Measurements from ENCODE around the gene ETNPPL.

Gene ETNPPL

DNA sequence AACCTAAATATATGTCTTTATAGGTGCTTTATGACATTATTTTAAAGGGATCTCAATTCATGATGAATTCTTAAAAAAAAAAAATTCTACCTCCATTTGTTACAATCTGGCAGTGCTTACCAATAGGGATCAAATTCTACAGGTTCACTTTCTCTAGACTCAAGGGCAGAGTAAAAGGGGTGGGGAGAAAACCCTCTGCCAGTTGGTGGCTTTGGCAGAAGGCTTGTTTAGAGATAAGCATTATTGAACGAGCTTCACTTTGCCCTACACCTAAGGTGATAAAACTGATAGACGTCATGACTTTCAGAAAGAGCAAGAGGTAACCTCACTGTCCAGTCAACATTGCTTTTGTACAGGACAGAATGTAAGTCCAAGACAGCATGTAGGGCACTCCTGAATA lies 58.9 kb downstream of the ETNPPL start:
- POLR2A ChIA-PET, result no interaction called here
- no peak for DNase-seq
- Histone ChIP-seq H3K27ac (ENCODE audit: insufficient read depth in 1 of 2, low read depth in 1 of 2, low read length in 2 of 2, poor library complexity in 1 of 2, severe bottlenecking in 2 of 2) (no peak overlapping the region), H3K36me3 (ENCODE audit: control insufficient read depth in 4 of 4, insufficient read depth in 4 of 4, low read length in 3 of 4) (no peaks in the 10 kb centered on the region), H3K4me3 (ENCODE audit: control insufficient read depth in 1 of 7, extremely low read depth in 1 of 7, insufficient read depth in 4 of 7, low read depth in 2 of 7, low read length in 6 of 7) (no peak overlapping the region), H3K9me3 (ENCODE audit: control extremely low read depth in 1 of 5, control insufficient read depth in 4 of 5, insufficient read depth in 2 of 5, low read depth in 1 of 5, low read length in 4 of 5) (no peaks in the 10 kb centered on the region), H3K4me1 (ENCODE audit: control extremely low read depth in 1 of 4, control insufficient read depth in 4 of 4, insufficient read depth in 4 of 4, low read length in 3 of 4) (peaks cover 13 to 27% (median 21%) of the 10 kb centered on the region in 4 experiments), H3K27me3 (replicated peaks in 2 of 5; ENCODE audit: control insufficient read depth in 4 of 5, insufficient read depth in 5 of 5, low read length in 4 of 5) (peaks cover 0 to 67% (median 20%) of the 10 kb centered on the region in 5 experiments)
- CTCF ChIA-PET, result interaction anchor here (1.1 kb wide), 1 partner anchor 16 kb away, joined by 3 read pairs; no protein-coding TSS in a partner anchor
- WGBS (ENCODE audit: insufficient coverage), result 82% methylated on average over 2 of the region's 2 CpGs

DNA sequence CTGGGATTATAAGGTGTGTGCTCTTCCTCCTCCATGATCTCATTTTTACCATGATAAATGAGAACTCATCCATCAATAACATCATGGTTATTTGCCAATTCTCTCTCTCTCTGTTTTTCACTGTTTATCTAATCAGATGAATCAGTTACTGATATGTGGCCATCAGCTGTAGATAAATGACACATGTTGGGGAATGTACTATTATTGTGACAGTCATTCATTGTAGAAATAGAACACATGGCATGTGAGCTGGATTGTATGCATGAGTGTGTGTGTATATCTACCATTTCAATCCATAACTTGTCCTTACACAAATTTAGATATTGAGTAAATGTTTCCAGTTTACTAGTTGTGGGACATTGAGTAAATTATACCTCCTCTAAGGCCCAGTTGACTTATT lies 59.5 kb downstream of the ETNPPL start:
- DNase-seq, result no peak
- CTCF ChIA-PET, result interaction anchor here (1.1 kb wide), 1 partner anchor 16 kb away, joined by 3 read pairs; no protein-coding TSS in a partner anchor

DNA sequence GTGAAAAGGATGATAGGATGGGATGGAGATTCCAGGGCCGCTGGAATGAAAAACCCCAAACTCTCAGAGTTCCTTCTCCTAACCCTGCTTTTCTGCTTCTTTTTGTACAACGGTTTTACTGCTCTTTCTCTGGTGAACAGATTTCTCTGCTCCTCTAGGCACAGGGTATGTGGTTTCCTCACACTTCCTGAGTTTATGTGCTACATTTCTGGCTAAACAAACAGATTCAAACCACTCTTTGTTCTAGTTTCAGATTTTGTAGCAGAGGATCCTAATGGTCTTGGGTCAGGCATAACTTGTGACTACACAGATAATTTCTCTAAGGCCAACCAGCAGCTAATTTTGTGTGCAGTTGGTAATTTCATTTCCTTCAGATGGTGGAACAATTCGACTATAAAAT lies 59.9 kb downstream of the ETNPPL start:
- Histone ChIP-seq H3K36me3 (ENCODE audit: control insufficient read depth in 4 of 4, insufficient read depth in 4 of 4, low read length in 3 of 4) (no peaks in the 10 kb centered on the region), H3K4me3 (ENCODE audit: control insufficient read depth in 1 of 7, extremely low read depth in 1 of 7, insufficient read depth in 4 of 7, low read depth in 2 of 7, low read length in 6 of 7) (no peak overlapping the region), H3K27me3 (replicated peaks in 2 of 5; ENCODE audit: control insufficient read depth in 4 of 5, insufficient read depth in 5 of 5, low read length in 4 of 5) (peaks cover 0 to 70% (median 25%) of the 10 kb centered on the region in 5 experiments), H3K27ac (ENCODE audit: insufficient read depth in 1 of 2, low read depth in 1 of 2, low read length in 2 of 2, poor library complexity in 1 of 2, severe bottlenecking in 2 of 2) (no peak overlapping the region), H3K4me1 (ENCODE audit: control extremely low read depth in 1 of 4, control insufficient read depth in 4 of 4, insufficient read depth in 4 of 4, low read length in 3 of 4) (peaks cover 13 to 27% (median 21%) of the 10 kb centered on the region in 4 experiments), H3K9me3 (ENCODE audit: control extremely low read depth in 1 of 5, control insufficient read depth in 4 of 5, insufficient read depth in 2 of 5, low read depth in 1 of 5, low read length in 4 of 5) (no peaks in the 10 kb centered on the region)
- DNase-seq, result peak; percentile 12 to 47 (median 45)
- CTCF ChIA-PET, result interaction anchor here (1.1 to 1.2 kb wide), 3 partner anchors 12 to 18 kb away, joined by 3 to 4 read pairs (median 3); no protein-coding TSS in a partner anchor
- POLR2A ChIA-PET, result no interaction called here
- WGBS (ENCODE audit: insufficient coverage), result 0% methylated on average over 2 of the region's 3 CpGs

More for the DNA sequence above, 59.5 kb downstream of the ETNPPL start:
- H3K27ac ChIP-seq (ENCODE audit: insufficient read depth in 1 of 2, low read depth in 1 of 2, low read length in 2 of 2, poor library complexity in 1 of 2, severe bottlenecking in 2 of 2), result no peak overlapping the region
- H3K4me3 ChIP-seq (ENCODE audit: control insufficient read depth in 1 of 7, extremely low read depth in 1 of 7, insufficient read depth in 4 of 7, low read depth in 2 of 7, low read length in 6 of 7), result no peak overlapping the region
- H3K27me3 ChIP-seq (replicated peaks in 2 of 5; ENCODE audit: control insufficient read depth in 4 of 5, insufficient read depth in 5 of 5, low read length in 4 of 5), result peaks cover 0 to 70% (median 22%) of the 10 kb centered on the region in 5 experiments
- POLR2A ChIA-PET, result no interaction called here
- no peaks in the 10 kb centered on the region for H3K36me3 ChIP-seq (ENCODE audit: control insufficient read depth in 4 of 4, insufficient read depth in 4 of 4, low read length in 3 of 4)
- H3K9me3 ChIP-seq (ENCODE audit: control extremely low read depth in 1 of 5, control insufficient read depth in 4 of 5, insufficient read depth in 2 of 5, low read depth in 1 of 5, low read length in 4 of 5), result no peaks in the 10 kb centered on the region
- H3K4me1 ChIP-seq (ENCODE audit: control extremely low read depth in 1 of 4, control insufficient read depth in 4 of 4, insufficient read depth in 4 of 4, low read length in 3 of 4), result peaks cover 13 to 27% (median 21%) of the 10 kb centered on the region in 4 experiments

DNA sequence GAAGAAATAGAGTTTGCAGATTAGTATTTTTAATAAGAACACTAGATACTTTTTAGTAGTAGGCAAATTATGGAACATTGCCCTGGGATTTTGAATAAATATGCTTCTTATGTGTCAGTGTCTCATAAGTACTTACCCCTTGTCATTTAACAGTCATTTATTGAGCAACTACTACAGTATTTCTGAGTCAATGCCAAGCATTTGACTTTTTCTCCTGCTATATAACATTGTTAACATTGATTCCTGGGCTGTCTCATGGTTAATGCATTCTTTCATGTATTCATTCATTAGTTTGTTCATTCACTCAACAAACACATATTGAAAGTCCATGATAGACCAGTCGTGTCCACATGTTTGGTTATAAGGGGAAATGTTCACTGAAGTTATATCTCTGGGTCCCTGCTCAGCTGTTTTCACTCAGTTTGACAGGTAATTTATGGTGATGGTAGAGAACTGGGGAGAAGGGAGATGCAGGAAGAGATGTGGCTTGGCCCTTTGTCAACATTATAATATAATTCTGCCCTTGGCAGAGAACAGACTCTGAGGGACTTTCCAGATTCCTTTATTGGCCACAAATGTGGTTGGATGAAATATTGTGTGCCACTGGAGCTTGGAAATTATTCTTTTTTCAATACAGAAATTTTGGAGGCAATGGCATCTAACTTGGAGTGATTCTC lies 62.6 kb downstream of the ETNPPL start:
- WGBS (ENCODE audit: insufficient coverage), result no CpG with 5 or more reads among the region's 1 CpG
- ChIA-PET CTCF (interaction anchor here (0.8 to 1.6 kb wide), 3 partner anchors 11 to 43 kb away, joined by 3 to 6 read pairs (median 3); no protein-coding TSS in a partner anchor), POLR2A (interaction anchor here (0.5 kb wide), 1 partner anchor 11 kb away, joined by 3 read pairs; no protein-coding TSS in a partner anchor)
- H3K27ac ChIP-seq (ENCODE audit: insufficient read depth in 1 of 2, low read depth in 1 of 2, low read length in 2 of 2, poor library complexity in 1 of 2, severe bottlenecking in 2 of 2), result no peak overlapping the region
- peaks cover 13 to 27% (median 21%) of the 10 kb centered on the region in 4 experiments for H3K4me1 ChIP-seq (ENCODE audit: control extremely low read depth in 1 of 4, control insufficient read depth in 4 of 4, insufficient read depth in 4 of 4, low read length in 3 of 4)
- no peak overlapping the region for H3K4me3 ChIP-seq (ENCODE audit: control insufficient read depth in 1 of 7, extremely low read depth in 1 of 7, insufficient read depth in 4 of 7, low read depth in 2 of 7, low read length in 6 of 7)
- H3K36me3 ChIP-seq (ENCODE audit: control insufficient read depth in 4 of 4, insufficient read depth in 4 of 4, low read length in 3 of 4), result no peaks in the 10 kb centered on the region
- H3K27me3 ChIP-seq (replicated peaks in 2 of 5; ENCODE audit: control insufficient read depth in 4 of 5, insufficient read depth in 5 of 5, low read length in 4 of 5), result peaks cover 0 to 66% (median 27%) of the 10 kb centered on the region in 5 experiments
- H3K9me3 ChIP-seq (ENCODE audit: control extremely low read depth in 1 of 5, control insufficient read depth in 4 of 5, insufficient read depth in 2 of 5, low read depth in 1 of 5, low read length in 4 of 5), result no peaks in the 10 kb centered on the region
- peak; percentile 66 to 89 (median 89) for DNase-seq

DNA sequence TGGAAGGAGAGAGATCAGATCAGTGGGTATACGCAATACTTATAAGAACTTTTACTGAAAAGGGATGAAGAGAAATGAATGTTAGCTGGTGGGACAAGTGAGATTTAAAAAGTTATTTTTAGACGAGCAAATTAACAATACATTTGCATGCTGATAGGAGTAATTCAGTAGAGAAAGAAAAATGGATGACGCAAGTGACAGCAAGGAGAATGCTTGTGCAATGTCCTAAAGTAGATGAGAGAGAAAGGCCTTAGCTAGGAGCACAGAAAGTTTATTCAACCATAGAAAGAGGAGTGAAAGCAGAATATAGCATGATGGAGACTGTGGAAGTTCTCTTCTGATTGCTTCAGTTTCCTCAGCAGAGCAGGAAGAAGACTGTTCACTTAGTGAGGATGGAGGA lies 66.7 kb downstream of the ETNPPL start:
- H3K27me3 ChIP-seq (replicated peaks in 2 of 5; ENCODE audit: control insufficient read depth in 4 of 5, insufficient read depth in 5 of 5, low read length in 4 of 5), result peaks cover 0 to 69% (median 22%) of the 10 kb centered on the region in 5 experiments
- H3K9me3 ChIP-seq (ENCODE audit: control extremely low read depth in 1 of 5, control insufficient read depth in 4 of 5, insufficient read depth in 2 of 5, low read depth in 1 of 5, low read length in 4 of 5), result no peaks in the 10 kb centered on the region
- DNase-seq, result no peak
- H3K27ac ChIP-seq (ENCODE audit: insufficient read depth in 1 of 2, low read depth in 1 of 2, low read length in 2 of 2, poor library complexity in 1 of 2, severe bottlenecking in 2 of 2), result no peak overlapping the region
- 94% methylated on average over 3 of the region's 3 CpGs for WGBS (ENCODE audit: insufficient coverage)
- peaks cover 4 to 13% (median 9%) of the 10 kb centered on the region in 4 experiments for H3K4me1 ChIP-seq (ENCODE audit: control extremely low read depth in 1 of 4, control insufficient read depth in 4 of 4, insufficient read depth in 4 of 4, low read length in 3 of 4)
- ChIA-PET POLR2A (no interaction called here), CTCF (interaction anchor here (0.9 to 2.8 kb wide), 4 partner anchors 8 to 15 kb away, joined by 3 to 10 read pairs (median 4); no protein-coding TSS in a partner anchor)
- no peaks in the 10 kb centered on the region for H3K36me3 ChIP-seq (ENCODE audit: control insufficient read depth in 4 of 4, insufficient read depth in 4 of 4, low read length in 3 of 4)
- H3K4me3 ChIP-seq (ENCODE audit: control insufficient read depth in 1 of 7, extremely low read depth in 1 of 7, insufficient read depth in 4 of 7, low read depth in 2 of 7, low read length in 6 of 7), result no peak overlapping the region

DNA sequence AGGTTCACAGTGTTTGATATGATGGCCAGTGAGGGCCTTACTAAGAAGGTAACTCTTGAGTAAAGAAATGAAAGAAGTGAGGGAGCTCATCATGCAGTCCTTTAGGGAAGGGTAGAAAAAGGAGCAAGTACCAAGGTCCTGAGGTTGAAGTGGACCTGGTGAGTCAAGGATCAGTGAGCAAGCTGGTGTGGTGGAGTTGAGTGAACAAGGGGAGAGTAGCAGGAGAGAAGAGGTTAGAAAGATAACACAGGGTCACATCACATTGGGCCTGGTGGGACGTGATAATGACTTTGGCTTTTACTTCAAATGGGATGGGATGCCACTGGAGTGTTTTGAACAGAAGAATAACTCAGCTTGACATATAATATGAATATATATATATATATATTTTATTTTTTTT lies 67.8 kb downstream of the ETNPPL start:
- Histone ChIP-seq H3K27me3 (replicated peaks in 2 of 5; ENCODE audit: control insufficient read depth in 4 of 5, insufficient read depth in 5 of 5, low read length in 4 of 5) (peaks cover 0 to 76% (median 25%) of the 10 kb centered on the region in 5 experiments), H3K27ac (ENCODE audit: insufficient read depth in 1 of 2, low read depth in 1 of 2, low read length in 2 of 2, poor library complexity in 1 of 2, severe bottlenecking in 2 of 2) (no peak overlapping the region), H3K36me3 (ENCODE audit: control insufficient read depth in 4 of 4, insufficient read depth in 4 of 4, low read length in 3 of 4) (no peaks in the 10 kb centered on the region), H3K9me3 (ENCODE audit: control extremely low read depth in 1 of 5, control insufficient read depth in 4 of 5, insufficient read depth in 2 of 5, low read depth in 1 of 5, low read length in 4 of 5) (no peaks in the 10 kb centered on the region), H3K4me1 (ENCODE audit: control extremely low read depth in 1 of 4, control insufficient read depth in 4 of 4, insufficient read depth in 4 of 4, low read length in 3 of 4) (peaks cover 0 to 2% (median 0%) of the 10 kb centered on the region in 4 experiments), H3K4me3 (ENCODE audit: control insufficient read depth in 1 of 7, extremely low read depth in 1 of 7, insufficient read depth in 4 of 7, low read depth in 2 of 7, low read length in 6 of 7) (no peak overlapping the region)
- no peak for DNase-seq
- ChIA-PET POLR2A (interaction anchor here (0.6 kb wide), 1 partner anchor 626 kb away, joined by 3 read pairs; no protein-coding TSS in a partner anchor), CTCF (interaction anchor here (1.0 to 1.8 kb wide), 2 partner anchors 9 to 14 kb away, joined by 3 to 5 read pairs; no protein-coding TSS in a partner anchor)
- WGBS (ENCODE audit: insufficient coverage), result no CpG with 5 or more reads among the region's 1 CpG

DNA sequence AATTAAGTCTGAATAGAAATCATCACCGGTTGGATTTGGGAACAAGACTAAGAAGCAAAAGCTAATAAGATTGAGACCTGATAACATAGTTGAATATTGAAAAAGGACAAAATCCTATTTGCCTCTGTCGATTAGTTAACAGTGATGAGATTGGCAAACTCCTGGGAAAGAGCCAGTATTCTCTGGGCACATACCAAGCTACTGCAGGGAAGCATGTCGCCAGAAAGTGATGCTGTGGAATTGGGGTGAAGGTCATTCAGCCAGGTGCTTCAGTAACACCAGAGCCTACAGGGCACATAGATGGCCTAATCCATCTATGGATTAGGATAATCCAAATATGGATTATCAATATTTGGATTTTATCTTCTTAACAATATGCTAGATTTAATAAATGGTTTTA lies 68.4 kb downstream of the ETNPPL start:
- CTCF ChIA-PET, result interaction anchor here (1.2 to 1.8 kb wide), 3 partner anchors 8 to 12 kb away, joined by 3 to 7 read pairs (median 5); no protein-coding TSS in a partner anchor
- Histone ChIP-seq H3K4me1 (ENCODE audit: control extremely low read depth in 1 of 4, control insufficient read depth in 4 of 4, insufficient read depth in 4 of 4, low read length in 3 of 4) (no peaks in the 10 kb centered on the region), H3K36me3 (ENCODE audit: control insufficient read depth in 4 of 4, insufficient read depth in 4 of 4, low read length in 3 of 4) (no peaks in the 10 kb centered on the region), H3K4me3 (ENCODE audit: control insufficient read depth in 1 of 7, extremely low read depth in 1 of 7, insufficient read depth in 4 of 7, low read depth in 2 of 7, low read length in 6 of 7) (no peak overlapping the region), H3K27ac (ENCODE audit: insufficient read depth in 1 of 2, low read depth in 1 of 2, low read length in 2 of 2, poor library complexity in 1 of 2, severe bottlenecking in 2 of 2) (no peak overlapping the region), H3K27me3 (replicated peaks in 2 of 5; ENCODE audit: control insufficient read depth in 4 of 5, insufficient read depth in 5 of 5, low read length in 4 of 5) (peaks cover 0 to 74% (median 25%) of the 10 kb centered on the region in 5 experiments), H3K9me3 (ENCODE audit: control extremely low read depth in 1 of 5, control insufficient read depth in 4 of 5, insufficient read depth in 2 of 5, low read depth in 1 of 5, low read length in 4 of 5) (peaks cover 0 to under 1% (median 0%) of the 10 kb centered on the region in 5 experiments)
- POLR2A ChIA-PET, result no interaction called here
- 94% methylated on average over 2 of the region's 3 CpGs for WGBS (ENCODE audit: insufficient coverage)
- DNase-seq, result no peak

All from common myeloid progenitor, CD34-positive (primary cell).